ENCODE data around the gene ARHGAP30.

Gene ARHGAP30

DNA sequence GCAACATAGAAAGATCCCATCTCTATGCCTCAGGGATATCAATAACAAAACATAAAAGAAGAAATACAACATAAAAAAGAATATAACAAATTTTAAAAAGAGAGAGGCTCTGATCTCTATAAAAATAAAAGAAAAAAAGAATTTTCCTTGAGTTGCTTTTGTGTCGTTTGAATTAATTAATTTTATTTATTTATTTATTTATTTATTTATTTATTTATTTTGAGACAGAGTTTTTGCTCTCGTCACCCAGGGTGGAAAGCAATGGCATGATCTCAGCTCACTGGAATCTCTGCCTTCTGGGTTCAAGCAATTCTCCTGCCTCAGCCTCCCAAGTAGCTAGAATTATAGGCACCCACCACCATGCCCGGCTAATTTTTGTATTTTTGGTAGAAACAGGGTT lies 57.3 kb downstream of the ARHGAP30 start:
- in situ Hi-C loops (cut with MboI; ENCODE audit: low pct_unique_long_range_greater_than_20kb, low sequenced_read_pairs, unreplicated experiment): no loop called here
- TF ChIP-seq, protein P1, sequence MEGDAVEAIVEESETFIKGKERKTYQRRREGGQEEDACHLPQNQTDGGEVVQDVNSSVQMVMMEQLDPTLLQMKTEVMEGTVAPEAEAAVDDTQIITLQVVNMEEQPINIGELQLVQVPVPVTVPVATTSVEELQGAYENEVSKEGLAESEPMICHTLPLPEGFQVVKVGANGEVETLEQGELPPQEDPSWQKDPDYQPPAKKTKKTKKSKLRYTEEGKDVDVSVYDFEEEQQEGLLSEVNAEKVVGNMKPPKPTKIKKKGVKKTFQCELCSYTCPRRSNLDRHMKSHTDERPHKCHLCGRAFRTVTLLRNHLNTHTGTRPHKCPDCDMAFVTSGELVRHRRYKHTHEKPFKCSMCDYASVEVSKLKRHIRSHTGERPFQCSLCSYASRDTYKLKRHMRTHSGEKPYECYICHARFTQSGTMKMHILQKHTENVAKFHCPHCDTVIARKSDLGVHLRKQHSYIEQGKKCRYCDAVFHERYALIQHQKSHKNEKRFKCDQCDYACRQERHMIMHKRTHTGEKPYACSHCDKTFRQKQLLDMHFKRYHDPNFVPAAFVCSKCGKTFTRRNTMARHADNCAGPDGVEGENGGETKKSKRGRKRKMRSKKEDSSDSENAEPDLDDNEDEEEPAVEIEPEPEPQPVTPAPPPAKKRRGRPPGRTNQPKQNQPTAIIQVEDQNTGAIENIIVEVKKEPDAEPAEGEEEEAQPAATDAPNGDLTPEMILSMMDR (IDR thresholded peaks at IDR 0.05; ENCODE audit: extremely low read depth, insufficient read depth, missing control alignments): no peak
- no peak for DNase-seq (ENCODE audit: low spot score)

DNA sequence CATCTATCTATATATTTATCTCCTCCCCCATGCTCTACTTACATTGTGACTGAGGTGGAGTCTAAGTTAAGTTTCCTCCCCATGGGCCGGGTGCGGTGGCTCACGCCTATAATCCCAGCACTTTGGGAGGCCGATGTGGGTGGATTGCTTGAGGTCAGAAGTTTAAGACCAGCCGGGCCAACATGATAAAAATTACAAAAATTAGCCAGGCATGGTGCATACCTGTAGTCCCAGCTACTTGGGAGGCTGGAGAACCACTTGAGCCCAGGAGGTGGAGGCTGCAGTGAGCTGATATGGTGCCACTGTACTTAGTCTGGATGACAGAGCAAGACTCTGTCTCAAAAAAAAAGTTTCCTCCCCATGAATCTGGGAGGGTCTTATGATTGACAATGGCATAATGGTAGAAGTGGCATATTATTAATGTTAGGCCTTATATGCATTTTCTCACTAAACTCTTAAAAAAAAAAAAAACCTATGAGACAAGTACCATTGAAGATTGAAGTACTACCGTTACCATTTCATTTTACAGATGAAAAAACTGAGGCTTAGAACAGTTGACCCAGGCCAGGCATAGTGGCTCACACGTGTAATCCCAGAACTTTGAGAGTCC lies 60.0 kb downstream of the ARHGAP30 start:
- in situ Hi-C loops (cut with MboI; ENCODE audit: low pct_unique_long_range_greater_than_20kb, low sequenced_read_pairs, unreplicated experiment): no loop called here
- no peak for DNase-seq (ENCODE audit: low spot score)
- TF ChIP-seq, protein P1 (IDR thresholded peaks at IDR 0.05; ENCODE audit: extremely low read depth, insufficient read depth, missing control alignments): no peak

DNA sequence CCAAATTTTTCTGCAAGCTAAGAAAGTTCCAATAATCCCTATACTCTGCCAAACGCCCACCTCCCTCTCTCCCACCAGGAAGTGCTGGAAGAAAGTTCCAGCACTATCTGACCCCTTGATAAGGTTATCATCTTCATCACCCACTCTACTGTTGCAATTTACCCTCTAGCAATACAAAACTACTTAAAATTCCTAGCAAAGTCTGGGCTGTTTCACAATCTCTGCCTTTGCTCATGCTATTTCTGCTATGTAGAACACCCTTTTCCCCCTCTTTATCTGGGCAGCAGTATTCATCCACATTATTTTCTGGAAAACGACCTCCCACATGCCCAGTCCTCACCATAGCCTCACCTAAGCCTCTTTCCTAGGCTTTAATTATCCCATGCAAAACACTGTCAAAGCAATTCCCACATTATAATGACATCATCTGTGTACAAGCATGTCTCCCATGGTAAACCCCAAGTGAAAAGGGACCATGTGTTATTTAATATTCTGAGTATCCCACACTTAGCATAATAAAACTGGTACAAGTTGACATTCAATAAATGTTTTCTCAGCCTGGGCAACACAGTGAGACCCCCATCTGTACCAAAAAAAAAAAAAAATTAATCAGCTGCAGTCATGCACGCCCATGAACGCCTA lies 60.7 kb downstream of the ARHGAP30 start:
- no peak for DNase-seq (ENCODE audit: low spot score)
- TF ChIP-seq, protein P1 (IDR thresholded peaks at IDR 0.05; ENCODE audit: extremely low read depth, insufficient read depth, missing control alignments): no peak
- in situ Hi-C loops (cut with MboI; ENCODE audit: low pct_unique_long_range_greater_than_20kb, low sequenced_read_pairs, unreplicated experiment): no loop called here

DNA sequence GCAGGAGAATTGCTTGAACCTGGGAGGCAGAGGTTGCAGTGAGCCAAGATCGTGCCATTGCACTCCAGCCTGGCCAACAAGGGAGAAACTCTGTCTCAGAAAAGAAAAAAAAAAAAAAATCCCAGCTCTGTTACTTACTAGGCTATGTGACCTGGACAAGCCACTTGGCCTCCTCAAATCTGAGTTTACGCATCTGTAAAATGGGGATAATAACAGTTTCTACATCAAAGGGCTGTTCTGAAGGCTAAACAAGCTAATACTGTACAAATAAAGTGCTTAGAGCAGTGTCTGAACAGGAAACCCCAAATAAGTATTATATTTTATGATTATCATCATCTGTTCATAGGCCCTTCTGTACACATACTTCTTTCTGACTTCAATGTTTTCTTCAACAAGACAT lies 62.3 kb downstream of the ARHGAP30 start:
- no peak for DNase-seq (ENCODE audit: low spot score)
- in situ Hi-C loops (cut with MboI; ENCODE audit: low pct_unique_long_range_greater_than_20kb, low sequenced_read_pairs, unreplicated experiment): no loop called here
- TF ChIP-seq, protein P1 (IDR thresholded peaks at IDR 0.05; ENCODE audit: extremely low read depth, insufficient read depth, missing control alignments): no peak

DNA sequence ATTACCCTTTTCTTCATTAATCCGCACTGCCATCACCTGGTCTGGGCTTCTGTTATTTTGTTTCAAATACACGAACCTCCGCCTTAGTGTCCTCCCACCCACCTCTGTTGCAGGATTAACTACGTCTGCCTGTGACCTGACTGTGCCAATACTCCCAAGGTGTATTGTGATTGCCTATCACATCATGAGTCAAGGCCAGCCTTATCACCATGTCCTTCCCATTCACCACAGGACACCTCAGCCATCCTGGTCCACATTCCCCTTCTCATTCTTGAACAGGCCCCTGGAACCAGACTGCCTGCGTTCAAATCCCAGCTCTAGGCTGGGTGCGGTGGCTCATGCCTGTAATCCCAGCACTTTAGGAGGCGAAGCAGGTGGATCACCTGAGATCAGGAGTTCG lies 63.1 kb downstream of the ARHGAP30 start:
- TF ChIP-seq, protein P1 (IDR thresholded peaks at IDR 0.05; ENCODE audit: extremely low read depth, insufficient read depth, missing control alignments): no peak
- DNase-seq (ENCODE audit: low spot score): no peak
- in situ Hi-C loops (cut with MboI; ENCODE audit: low pct_unique_long_range_greater_than_20kb, low sequenced_read_pairs, unreplicated experiment): no loop called here

DNA sequence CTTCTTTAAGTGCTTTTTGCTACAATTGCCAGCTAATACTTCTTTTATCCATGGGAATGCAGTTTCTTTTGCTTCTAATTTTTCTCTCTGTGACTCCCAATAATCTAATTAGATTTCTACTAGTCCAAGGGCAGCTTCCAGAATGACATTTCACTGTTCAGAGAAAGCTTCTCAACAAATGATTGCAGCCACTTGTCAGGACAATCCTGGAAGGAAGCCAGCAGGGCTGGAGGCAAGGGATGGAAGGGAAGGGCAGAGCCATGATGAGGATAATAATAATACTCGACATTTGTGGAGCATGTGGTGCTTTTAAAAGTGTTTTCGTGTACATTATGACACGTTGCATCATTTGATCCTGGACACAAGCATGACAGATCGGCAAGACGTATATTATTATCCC lies 68.2 kb downstream of the ARHGAP30 start:
- in situ Hi-C loops (cut with MboI; ENCODE audit: low pct_unique_long_range_greater_than_20kb, low sequenced_read_pairs, unreplicated experiment): no loop called here
- DNase-seq (ENCODE audit: low spot score): no peak
- TF ChIP-seq, protein P1 (IDR thresholded peaks at IDR 0.05; ENCODE audit: extremely low read depth, insufficient read depth, missing control alignments): no peak

Measured in GM13977 (cell line).